HG02678 (cell line): ENCODE measurements around the gene PAX8.
"Not testable (repeated sequence)": the region's sequence is repeated elsewhere in the genome, so short reads cannot be mapped to it uniquely, and the experiment has no call there.

Experiments
- ATAC-seq: cut with Tn5 transposase; IDR thresholded peaks from one replicate; pipeline ENCODE4 v1.9.1; 2021; ENCODE audit warnings: mild to moderate bottlenecking, moderate library complexity; ENCODE audit not compliant: unreplicated experiment

PAX8 gene

DNA sequence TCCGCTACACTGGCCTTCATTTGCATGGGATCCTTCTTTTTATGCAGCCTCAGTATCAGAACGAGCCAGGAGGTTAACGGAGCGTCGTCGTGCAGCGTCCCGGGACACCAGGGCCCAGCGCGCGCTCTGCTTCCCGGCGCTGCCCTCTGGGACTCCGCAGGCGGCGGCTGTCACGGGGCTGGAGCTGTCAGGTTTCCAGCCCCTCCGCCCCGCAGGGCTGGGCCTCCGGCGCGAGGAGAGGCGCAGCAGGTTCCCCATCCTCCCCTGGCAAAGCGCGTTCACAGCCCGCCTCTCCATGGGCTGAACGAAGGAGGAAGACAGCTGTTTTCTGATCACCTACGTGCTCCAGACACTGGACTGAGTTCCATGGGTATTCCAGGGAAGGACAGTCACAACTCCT lies 12.5 kb upstream of the PAX8 start:
- no peak for ATAC-seq

GRCh38 chr2:113288674-113289149 lies 10.0 kb upstream of the PAX8 start:
- not testable (repeated sequence) for ATAC-seq

DNA sequence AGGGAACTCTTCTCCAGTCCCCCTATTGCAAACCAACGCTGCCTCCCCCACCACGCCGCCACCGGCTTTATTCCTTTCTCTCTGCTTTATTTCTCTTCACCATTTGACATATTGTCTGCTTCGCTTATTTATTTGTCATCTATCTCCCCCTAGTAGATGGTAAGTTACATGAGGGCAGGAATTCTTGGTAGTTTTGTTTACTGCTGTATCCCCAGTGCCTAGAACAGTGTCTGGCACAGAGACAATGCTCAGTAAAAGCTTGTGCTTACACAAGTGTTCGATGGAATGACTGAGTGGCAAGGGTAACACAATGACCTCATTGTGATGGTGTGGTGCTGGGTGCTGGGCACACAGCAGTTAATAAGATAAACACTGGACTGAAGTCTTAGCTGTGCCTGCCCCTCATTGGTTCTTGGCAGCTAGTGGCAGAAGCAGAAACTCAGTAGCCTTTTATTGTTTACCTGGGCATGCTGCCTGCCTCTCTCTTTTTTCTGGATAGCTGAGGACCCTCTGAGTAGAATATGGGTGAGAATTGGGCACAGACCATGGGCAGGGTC lies 9.5 kb upstream of the PAX8 start:
- not testable (repeated sequence) for ATAC-seq

DNA sequence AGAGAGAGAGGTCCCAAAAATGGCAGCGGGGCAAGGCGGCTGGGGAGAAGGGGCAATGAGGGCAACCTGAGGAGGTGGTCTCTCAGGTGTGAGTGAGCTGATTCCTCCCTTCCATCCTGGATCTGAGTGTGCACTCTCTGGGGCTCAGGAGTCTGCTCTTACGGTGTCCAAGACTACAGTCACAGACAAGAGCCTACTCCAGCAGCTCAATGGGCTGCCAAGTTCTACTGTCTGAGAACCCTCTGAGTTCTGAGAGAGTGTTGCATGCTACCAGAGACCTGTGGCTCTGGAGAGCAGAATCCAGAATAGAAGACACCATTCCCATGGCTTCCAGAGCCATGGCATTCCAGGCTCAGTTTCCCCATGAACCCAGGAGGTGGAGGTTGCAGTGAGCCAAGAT lies 7.1 kb upstream of the PAX8 start:
- ATAC-seq: no peak

- ATAC-seq: not testable (repeated sequence)
Observed at GRCh38 chr2:113284999-113285398, 6.3 kb upstream of the PAX8 start.

- ATAC-seq: no peak
Observed at GRCh38 chr2:113284476-113284875, 5.8 kb upstream of the PAX8 start.

DNA sequence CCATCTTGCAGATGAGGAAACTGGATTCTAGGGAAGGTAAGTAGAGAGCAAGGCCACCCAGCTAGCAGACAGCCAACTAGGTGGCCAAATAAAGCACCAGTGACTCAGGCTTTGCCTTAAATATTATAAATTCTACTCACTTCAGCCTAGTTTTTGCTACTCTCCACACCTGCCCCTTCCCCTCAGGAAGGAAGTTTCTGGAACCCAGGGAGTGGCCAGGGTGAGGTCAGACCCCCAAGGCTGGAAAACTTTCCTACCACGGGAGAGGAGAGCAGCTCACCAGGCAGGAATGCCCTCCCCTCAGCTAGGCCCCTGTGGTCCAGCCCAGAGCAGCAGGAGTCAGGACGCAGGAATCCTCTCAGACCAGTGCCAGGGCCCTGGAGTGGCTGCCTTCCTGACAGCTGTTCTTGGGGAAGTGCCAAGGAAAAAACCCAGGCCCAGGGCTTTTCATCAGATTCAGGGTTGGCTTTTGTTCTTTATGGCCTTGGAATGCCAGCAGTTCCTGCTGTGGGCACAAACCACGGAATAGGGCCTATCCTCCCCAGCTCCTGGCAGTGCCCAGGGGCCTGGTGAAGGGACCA lies 5.1 kb upstream of the PAX8 start:
- ATAC-seq: no peak

GRCh38 chr2:113282747-113283533 lies 4.2 kb upstream of the PAX8 start:
- ATAC-seq: no peak

DNA sequence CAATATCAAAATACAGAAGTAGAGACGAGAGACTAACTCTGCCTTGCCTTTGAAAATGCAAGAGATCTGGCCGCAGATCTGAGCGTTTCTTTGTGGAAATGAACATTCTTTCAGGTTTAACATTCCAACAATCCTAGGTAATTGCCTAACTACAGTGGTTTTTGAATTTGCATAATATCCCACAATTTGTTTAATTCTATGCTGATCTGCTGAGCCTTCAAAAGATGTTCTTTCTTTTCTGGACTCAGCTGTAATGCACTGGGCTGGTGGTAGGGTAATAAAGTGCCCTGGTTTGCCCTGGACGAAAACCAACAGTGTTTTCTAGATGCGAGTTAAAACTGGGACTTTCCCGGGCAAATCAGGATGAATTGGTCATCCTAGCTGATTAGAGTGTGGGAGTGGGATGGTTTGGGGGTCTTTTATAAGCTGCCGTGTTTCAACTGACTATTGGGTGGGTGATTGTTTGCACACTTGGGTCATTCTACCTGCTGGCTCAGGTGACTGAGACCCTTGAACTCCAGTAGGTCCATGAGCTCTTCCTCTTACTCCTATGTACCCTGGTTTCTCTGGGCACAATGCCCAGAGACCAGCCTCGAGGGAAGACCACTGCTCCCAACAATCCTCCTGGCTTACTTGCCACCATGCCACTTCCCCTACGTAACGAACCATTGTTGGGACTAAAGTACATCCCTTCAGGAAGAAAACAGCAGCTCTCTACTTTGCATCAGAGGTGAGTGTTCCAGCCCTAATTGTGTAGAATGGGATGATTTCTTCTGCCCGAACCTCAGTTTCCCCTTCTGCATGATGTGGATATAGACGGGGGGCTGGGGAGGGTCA lies 3.4 kb upstream of the PAX8 start:
- ATAC-seq: no peak

- ATAC-seq: no peak
Observed at GRCh38 chr2:113278073-113278741, 514 bp downstream of the PAX8 start.

- no peak for ATAC-seq
Observed at GRCh38 chr2:113277474-113278072, 1.1 kb downstream of the PAX8 start.

DNA sequence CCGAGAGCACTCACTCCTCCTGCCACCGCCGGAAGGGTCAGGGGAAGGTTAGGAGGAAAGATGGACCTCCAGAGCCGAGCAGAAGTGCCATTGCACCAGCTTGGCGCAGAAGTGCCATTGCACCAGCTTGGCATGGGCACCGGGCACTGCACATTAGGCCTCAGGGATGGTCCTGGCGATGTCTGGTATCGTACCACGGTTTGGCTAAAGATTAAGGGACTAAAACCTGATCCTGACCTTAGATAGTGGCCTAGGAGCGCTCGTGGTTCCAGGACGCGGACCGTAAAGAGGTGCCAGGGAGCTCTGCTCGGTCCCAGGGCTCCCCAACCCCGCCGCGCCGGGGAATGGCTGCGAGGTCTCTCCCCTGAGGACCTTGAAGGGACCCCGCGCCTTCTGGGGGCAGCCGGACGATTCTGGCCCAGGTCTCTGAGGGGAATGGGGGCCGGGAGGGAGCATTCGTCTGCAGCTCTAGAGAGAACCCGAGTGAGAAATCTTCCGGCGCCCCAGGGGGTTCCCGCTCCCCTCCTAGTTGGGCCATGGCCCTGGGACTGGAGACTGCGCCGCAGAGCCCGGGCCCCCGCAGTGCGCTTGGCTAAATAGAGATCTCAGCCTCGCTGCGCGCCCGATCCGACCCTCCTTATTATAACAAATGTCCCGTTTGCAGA lies 1.8 kb downstream of the PAX8 start:
- ATAC-seq: no peak

- no peak for ATAC-seq
Observed at GRCh38 chr2:113276216-113276760, 2.4 kb downstream of the PAX8 start.

GRCh38 chr2:113275556-113276215 lies 3.0 kb downstream of the PAX8 start:
- no peak for ATAC-seq

DNA sequence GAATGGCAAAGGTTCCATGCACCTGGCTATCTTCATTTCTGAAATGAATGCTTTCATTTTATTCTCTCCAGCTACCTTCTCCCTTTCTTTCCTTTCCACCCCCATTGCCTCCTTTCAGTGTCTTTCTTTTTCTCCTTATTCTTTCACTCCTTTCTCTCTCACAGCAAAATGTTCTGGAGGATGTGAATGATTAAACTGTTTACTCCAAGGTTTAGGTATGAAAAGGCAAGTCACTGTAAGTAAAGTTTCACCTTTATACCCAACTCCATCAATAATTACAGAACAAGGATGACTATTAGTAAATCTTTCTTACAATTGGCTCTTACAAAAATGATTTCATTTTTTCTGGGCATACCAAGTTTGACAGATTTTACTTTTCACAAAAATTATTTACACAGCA lies 4.3 kb downstream of the PAX8 start:
- ATAC-seq: no peak

- ATAC-seq: no peak
Observed at GRCh38 chr2:113273981-113274380, 4.7 kb downstream of the PAX8 start.

DNA sequence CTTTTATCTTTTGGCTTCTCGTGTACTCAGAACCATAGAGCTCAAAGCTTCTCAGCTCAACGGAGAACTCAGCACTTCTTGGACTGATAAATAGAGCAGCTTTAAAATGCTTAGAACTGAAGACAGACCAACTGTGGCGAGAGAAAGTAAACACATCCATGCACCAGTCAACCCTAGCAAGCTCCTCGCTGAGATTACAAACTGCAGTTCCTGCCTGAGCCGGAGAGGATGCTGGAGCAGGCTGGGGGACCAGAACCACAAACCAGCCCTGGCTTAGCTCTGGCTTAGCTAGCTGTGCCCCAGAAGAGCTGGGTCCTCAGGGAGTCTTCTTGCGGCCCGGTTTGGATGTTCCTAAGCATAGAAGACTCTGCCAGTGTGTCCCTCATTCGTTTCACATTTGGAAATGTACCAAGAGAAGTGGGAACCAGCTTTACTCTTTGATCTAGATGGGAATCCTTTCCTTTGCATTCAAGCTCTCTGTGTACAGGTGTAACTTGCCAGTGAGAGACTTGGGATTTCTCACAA lies 5.6 kb downstream of the PAX8 start:
- ATAC-seq: peak; percentile 56

DNA sequence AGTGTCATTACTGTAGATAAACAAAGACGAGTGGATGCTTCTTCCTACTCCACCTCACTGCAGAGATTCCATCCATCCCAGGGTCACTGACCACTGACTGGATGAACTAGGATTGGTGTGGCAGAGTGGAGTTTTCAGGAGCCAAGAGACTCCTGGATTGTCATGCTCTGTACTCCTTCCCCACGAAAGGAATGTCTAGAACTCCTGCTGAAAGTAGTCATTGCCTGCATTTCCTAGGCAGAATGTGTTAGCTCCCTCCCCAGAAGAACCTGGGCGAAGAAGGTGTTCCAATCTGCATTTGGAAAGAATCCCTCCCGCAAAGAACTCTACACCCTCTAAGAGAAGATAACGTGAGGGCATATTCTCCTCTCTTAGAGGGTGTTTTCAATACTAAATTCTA lies 6.2 kb downstream of the PAX8 start:
- no peak for ATAC-seq
